Activated CD4-positive, alpha-beta T cell treated with anti-CD3 and anti-CD28 coated beads, Interleukin-2, amount 10 ng/mL, durations not matched to agents 7 days and 5 days (primary cell): ENCODE data around the gene OR10R2. TPM values are rescaled to one million over a fixed set of nuclear protein-coding genes. Genes with fewer than 3 reads are reported as not detected.

Source experiments
- CTCF ChIA-PET: fragments of 350-600 bp; sonication (Branson Sonifier 250); formaldehyde crosslinking; loops from one replicate; lab custom pipeline; 2021; ENCODE audit warnings: antibody characterized with exemption; lab: Charles Lee
- POLR2A ChIA-PET: fragments of 350-600 bp; sonication (Branson Sonifier 250); formaldehyde crosslinking; loops from one replicate; lab custom pipeline; 2021; ENCODE audit warnings: antibody characterized with exemption; lab: Charles Lee
- DNase-seq: peaks from one replicate; pipeline ENCODE4 v3.0.0-alpha.2; 2020
- H3K27ac Mint-ChIP-seq: one replicate; pipeline ENCODE4 v1.8.0; 2021; ENCODE audit warnings: mild to moderate bottlenecking, moderate library complexity, mixed read lengths
- H3K27me3 Mint-ChIP-seq: one replicate; pipeline ENCODE4 v1.8.0; 2021; ENCODE audit warnings: mixed read lengths
- H3K36me3 Mint-ChIP-seq: one replicate; pipeline ENCODE4 v1.8.0; 2021; ENCODE audit warnings: low read depth, mixed read lengths
- H3K4me1 Mint-ChIP-seq: one replicate; pipeline ENCODE4 v1.8.0; 2021; ENCODE audit warnings: mixed read lengths
- H3K4me3 Mint-ChIP-seq: one replicate; pipeline ENCODE4 v1.8.0; 2021; ENCODE audit warnings: mild to moderate bottlenecking, moderate library complexity, mixed read lengths
- H3K9me3 Mint-ChIP-seq: one replicate; pipeline ENCODE4 v1.8.0; 2021; ENCODE audit warnings: mixed read lengths
- total RNA-seq, 2 experiments: library from RNA; stranded (reverse); gene quantifications; one replicate each; pipeline ENCODE4 v1.2.3, GENCODE V29; 2021

The OR10R2 gene
- total RNA-seq, 2 experiments from 2014 or later: not detected

DNA sequence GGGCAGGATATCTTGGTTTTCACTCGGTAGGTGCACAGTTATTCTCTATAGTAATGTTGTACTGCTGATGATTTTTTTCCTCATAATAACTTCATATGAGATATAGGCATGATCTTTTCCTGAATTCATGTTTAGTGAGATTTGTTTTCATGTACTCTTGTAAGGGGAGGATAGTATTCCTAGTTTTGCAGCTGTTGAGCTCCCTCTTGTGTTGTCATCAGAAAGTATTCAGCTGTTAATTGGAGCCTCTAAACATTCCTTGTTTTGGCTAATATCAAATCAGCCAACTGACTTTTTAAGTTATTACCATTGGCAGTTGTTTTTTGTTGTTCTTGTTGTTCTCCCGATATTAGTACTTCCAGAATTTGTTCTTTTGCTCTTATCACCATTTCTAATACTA is 24.4 kb downstream of the OR10R2 start:
- Mint-ChIP-seq H3K4me3 (no peak overlapping the region), H3K27me3 (peaks cover 11% of the 10 kb centered on the region), H3K36me3 (no peaks in the 10 kb centered on the region), H3K4me1 (no peaks in the 10 kb centered on the region), H3K9me3 (no peaks in the 10 kb centered on the region), H3K27ac (no peak overlapping the region)
- ChIA-PET POLR2A (no interaction called here), CTCF (no interaction called here)
- no peak for DNase-seq

DNA sequence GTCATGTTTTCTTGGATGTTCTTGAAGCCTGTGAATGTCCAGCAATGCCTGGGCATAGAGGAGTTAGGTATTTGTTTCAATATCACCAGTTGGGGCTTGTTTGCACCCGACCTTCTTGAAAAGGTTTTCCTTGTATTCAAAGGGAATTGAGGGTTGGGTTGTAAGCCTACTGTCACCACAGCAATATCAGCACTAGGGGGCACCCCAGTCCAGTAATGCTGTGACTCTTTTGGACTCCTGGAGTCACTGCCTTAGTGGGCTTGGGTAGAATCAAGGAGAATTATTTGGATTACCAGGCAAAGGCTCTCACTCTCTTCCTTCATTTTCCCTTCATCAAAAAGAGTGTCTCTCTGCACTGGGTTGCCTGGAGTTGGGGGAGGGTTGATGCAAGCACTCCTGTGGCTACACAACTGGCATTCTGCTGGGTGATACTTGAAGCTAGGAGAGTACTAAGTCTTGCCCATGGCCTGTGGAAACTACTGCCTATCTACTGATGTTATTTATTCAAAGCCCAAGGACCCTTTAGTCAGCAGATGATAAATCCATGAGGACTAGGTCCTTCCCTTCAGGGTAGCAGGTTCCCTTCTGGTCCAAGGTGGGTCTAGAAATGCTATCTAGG is 34.5 kb downstream of the OR10R2 start:
- no peak overlapping the region for H3K27ac Mint-ChIP-seq
- ChIA-PET POLR2A (no interaction called here), CTCF (no interaction called here)
- DNase-seq: peak; percentile 38
- peaks cover 30% of the 10 kb centered on the region for H3K27me3 Mint-ChIP-seq
- no peaks in the 10 kb centered on the region for H3K9me3 Mint-ChIP-seq
- H3K4me3 Mint-ChIP-seq: no peak overlapping the region
- no peaks in the 10 kb centered on the region for H3K4me1 Mint-ChIP-seq
- H3K36me3 Mint-ChIP-seq: no peaks in the 10 kb centered on the region

DNA sequence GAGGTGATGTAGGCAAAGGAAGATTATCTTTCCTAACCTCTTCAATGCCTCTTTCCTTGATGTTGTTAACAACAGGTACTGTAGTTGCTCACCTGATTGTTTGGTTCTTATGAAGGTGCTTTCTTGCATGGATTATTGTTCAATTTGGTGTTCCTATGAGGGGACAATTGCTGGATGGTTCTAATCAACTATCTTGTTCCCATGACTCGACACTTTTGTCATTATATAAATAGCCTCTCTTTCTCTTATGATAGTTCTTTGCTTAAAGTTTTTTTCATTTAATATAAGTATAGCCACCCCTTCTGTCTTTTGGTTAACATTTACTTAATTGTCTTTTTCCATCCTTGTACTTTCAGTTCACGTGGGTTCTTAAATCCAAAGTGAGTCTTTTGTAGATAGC is 35.5 kb downstream of the OR10R2 start:
- ChIA-PET POLR2A (no interaction called here), CTCF (no interaction called here)
- H3K9me3 Mint-ChIP-seq: no peaks in the 10 kb centered on the region
- H3K27me3 Mint-ChIP-seq: peaks cover 30% of the 10 kb centered on the region
- no peak overlapping the region for H3K27ac Mint-ChIP-seq
- no peaks in the 10 kb centered on the region for H3K36me3 Mint-ChIP-seq
- H3K4me3 Mint-ChIP-seq: no peak overlapping the region
- no peak for DNase-seq
- H3K4me1 Mint-ChIP-seq: no peaks in the 10 kb centered on the region

DNA sequence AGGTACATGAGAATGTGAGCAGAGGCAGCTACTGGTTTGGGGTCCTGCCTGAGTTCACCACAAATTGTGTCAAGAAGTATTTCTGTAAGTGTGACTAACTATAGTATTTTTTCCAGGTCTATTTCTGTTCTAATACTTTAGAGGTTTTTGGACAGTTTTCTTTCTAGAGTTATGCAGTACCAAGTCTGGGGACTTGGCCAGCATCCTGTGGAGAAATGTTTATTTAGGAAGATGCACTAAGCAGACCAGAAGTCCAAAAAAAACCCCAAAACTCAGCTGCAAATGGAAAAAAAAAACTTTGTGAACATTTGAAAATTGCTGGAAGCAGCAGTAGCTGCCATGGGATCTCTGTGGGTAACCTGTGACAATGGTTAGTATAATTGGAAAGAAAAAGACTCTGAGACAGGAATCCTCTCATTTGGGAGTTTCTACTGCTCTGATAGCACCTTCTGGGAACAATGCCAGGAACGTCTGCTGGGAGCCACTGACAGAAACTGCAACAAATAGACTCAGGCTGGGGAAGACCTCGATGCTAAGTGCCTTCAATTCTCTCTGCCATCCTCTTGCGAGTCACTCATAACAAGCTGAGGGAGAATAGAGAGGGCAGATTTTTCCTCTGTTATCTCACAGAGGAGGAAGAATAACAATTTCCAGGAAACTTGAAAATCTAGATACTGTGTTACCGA is 37.6 kb downstream of the OR10R2 start:
- no peaks in the 10 kb centered on the region for H3K9me3 Mint-ChIP-seq

DNA sequence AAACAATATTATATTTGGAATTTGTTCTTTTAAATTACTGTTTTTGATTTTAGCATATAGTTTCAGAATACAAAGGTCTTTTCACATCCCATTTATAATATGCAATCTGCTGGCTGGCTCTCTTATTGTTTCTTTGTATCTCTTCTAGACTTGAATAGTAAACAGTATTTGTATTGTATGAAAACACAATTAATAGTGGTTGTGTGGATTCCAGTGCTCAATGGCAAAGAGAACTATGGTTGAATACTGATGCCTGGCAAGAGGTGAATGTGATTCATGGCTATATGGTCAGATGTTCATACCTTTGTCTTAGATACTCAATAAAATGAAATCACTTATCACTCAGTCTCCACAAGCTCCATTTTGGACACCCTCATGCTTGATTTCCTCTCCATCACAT is 44.9 kb downstream of the OR10R2 start:
- Mint-ChIP-seq H3K4me3 (no peak overlapping the region), H3K9me3 (no peaks in the 10 kb centered on the region), H3K27me3 (peaks cover 12% of the 10 kb centered on the region), H3K4me1 (no peaks in the 10 kb centered on the region), H3K36me3 (no peaks in the 10 kb centered on the region), H3K27ac (no peak overlapping the region)
- ChIA-PET POLR2A (no interaction called here), CTCF (no interaction called here)
- no peak for DNase-seq

More for the DNA sequence above, 37.6 kb downstream of the OR10R2 start:
- no peak for DNase-seq
- CTCF ChIA-PET: no interaction called here
- Mint-ChIP-seq H3K27ac (no peak overlapping the region), H3K4me1 (no peaks in the 10 kb centered on the region), H3K4me3 (no peak overlapping the region), H3K36me3 (no peaks in the 10 kb centered on the region), H3K27me3 (peaks cover 19% of the 10 kb centered on the region)
- POLR2A ChIA-PET: interaction anchor here (0.6 kb wide), 1 partner anchor 297 kb away, joined by 3 read pairs; no protein-coding TSS in a partner anchor

DNA sequence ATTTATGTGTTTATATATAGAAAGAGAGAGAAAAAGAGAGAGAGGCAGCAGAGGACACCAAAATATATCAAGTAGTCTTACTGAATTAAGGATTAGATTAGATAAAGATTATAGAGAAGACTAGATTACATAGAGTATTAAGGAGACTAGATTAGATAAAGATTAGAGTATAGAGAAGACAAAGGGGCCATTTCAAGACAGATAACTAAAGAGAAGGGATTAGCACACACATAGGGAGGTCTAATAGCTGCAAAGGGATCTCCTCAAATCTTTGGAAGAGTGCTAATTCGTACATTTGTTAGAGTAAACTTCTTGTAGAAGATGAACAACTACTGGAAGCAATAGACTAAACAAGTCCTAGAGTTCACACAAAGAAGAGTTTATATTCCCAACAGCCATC is 48.0 kb downstream of the OR10R2 start:
- no peak overlapping the region for H3K4me3 Mint-ChIP-seq
- no peak overlapping the region for H3K27ac Mint-ChIP-seq
- POLR2A ChIA-PET: no interaction called here
- CTCF ChIA-PET: interaction anchor here (1.0 kb wide), 1 partner anchor 316 kb away, joined by 3 read pairs; no protein-coding TSS in a partner anchor
- H3K36me3 Mint-ChIP-seq: no peaks in the 10 kb centered on the region
- no peaks in the 10 kb centered on the region for H3K9me3 Mint-ChIP-seq
- DNase-seq: no peak
- H3K4me1 Mint-ChIP-seq: no peaks in the 10 kb centered on the region
- peaks cover 22% of the 10 kb centered on the region for H3K27me3 Mint-ChIP-seq

DNA sequence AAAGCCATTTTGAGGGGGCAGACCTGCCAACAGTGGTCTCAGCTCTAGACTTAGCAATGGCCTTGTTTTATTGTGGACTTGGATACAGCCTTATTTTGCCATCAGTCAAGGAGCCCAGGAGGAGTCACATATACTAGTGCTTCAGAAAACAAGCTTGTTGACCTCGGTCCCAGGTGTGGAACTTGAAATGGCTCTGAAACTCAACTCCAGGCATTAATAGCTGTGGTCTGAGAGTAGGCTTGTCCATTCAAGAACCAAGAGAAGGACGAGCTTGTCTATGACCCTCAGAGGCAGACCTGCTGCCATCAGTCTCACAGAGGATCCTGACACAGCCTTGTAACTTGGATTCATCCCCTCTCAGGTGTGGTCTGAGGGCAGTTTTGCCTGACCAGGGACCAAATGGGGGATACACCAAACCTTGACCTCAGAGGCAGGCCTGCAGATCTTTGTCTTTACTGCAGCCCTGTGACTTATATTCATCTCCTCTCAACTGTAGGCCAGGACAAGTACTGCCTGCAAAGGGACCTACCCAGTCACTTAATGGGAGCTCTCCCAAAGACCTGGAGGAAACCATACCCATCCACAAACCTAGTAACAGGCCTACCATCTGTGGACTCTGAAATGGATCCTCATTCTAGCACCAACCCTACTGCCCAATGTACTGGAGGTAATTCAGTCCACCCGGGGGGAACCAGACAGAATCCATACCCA is 49.1 kb downstream of the OR10R2 start:
- ChIA-PET CTCF (no interaction called here), POLR2A (no interaction called here)

DNA sequence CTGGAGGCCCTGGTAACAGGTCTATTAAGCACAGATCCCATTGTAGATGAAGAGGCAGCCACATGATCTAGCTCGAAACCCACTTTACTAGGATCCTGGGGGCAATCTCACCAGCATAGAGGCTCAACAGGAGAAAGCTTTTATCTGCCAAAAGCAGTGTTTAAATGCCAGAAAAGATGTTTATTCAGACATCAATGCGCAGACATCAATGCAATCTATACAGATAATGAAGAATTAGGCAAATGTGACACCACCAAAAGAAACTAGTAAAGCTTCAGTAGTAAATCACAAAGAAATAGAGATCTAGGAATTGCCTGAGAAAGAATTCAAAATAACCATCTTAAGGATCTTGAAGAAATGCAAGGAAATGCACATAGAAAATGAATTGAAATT is 49.6 kb downstream of the OR10R2 start:
- no peak overlapping the region for H3K27ac Mint-ChIP-seq
- no peaks in the 10 kb centered on the region for H3K4me1 Mint-ChIP-seq
- DNase-seq: no peak
- ChIA-PET CTCF (no interaction called here), POLR2A (no interaction called here)
- no peaks in the 10 kb centered on the region for H3K9me3 Mint-ChIP-seq
- no peak overlapping the region for H3K4me3 Mint-ChIP-seq
- no peaks in the 10 kb centered on the region for H3K36me3 Mint-ChIP-seq
- H3K27me3 Mint-ChIP-seq: peaks cover 18% of the 10 kb centered on the region

More for the DNA sequence above, 49.1 kb downstream of the OR10R2 start:
- no peak overlapping the region for H3K4me3 Mint-ChIP-seq
- H3K36me3 Mint-ChIP-seq: no peaks in the 10 kb centered on the region
- H3K27me3 Mint-ChIP-seq: peaks cover 18% of the 10 kb centered on the region
- no peak overlapping the region for H3K27ac Mint-ChIP-seq
- H3K9me3 Mint-ChIP-seq: no peaks in the 10 kb centered on the region
- no peak for DNase-seq
- no peaks in the 10 kb centered on the region for H3K4me1 Mint-ChIP-seq

DNA sequence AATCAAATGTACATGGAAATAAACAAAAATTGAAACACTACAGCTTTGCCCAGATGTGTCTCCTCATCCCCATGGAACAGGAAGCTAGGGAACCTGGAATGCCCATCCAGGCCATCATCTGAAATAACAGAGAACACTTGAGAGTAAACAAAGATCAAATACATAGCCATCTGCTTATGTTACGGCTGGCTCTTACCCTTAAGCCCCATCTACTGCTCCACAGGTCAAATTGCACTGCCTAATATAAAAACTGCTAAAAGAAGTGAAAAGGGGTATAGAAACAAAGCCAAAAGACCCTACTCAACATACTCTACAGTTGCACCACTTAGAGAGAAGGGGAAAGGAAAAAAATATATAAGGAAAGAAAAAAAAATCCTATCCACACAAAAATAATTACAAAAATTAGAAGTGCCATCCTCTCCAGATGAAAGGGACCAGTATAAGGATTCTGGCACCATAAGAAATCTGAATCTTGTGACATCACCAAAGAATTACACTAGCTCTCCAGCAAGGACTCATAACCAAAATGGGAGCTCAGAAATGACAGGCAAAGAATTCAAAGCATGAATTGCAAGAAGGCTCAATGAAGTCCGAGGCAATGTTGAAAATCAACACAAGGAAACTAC is 55.3 kb downstream of the OR10R2 start:
- Mint-ChIP-seq H3K27me3 (peaks cover 23% of the 10 kb centered on the region), H3K27ac (no peak overlapping the region), H3K4me3 (no peak overlapping the region), H3K36me3 (no peaks in the 10 kb centered on the region), H3K9me3 (peaks cover 3% of the 10 kb centered on the region), H3K4me1 (no peaks in the 10 kb centered on the region)
- DNase-seq: no peak
- ChIA-PET CTCF (no interaction called here), POLR2A (no interaction called here)

Other genes with a start within 250 kb of the OR10R2 start
- under 1 TPM in 1 of 2 experiments, not detected in 1; 0.17 TPM for gene CD1A, start 217.8 kb upstream of the OR10R2 start, total RNA-seq
- not detected for gene CD1C, start 182.3 kb upstream of the OR10R2 start, total RNA-seq
- not detected for gene CD1B, start 140.7 kb upstream of the OR10R2 start, total RNA-seq
- gene CD1E, start 118.3 kb upstream of the OR10R2 start, total RNA-seq: not detected
- gene OR10T2, start 72.8 kb upstream of the OR10R2 start, total RNA-seq: not detected
- gene OR10K2, start 46.0 kb upstream of the OR10R2 start, total RNA-seq: not detected
- gene OR10K1, start 10.4 kb upstream of the OR10R2 start, total RNA-seq: not detected
- gene OR6Y1, start 82.2 kb downstream of the OR10R2 start, total RNA-seq: not detected
- not detected for gene OR6P1, start 98.4 kb downstream of the OR10R2 start, total RNA-seq
- gene OR10X1, start 107.7 kb downstream of the OR10R2 start, total RNA-seq: not detected
- not detected for gene OR10Z1, start 133.0 kb downstream of the OR10R2 start, total RNA-seq
- not detected for gene SPTA1, start 214.5 kb downstream of the OR10R2 start, total RNA-seq
- gene OR6K2, start 228.4 kb downstream of the OR10R2 start, total RNA-seq: not detected
- not detected for gene OR6K3, start 248.5 kb downstream of the OR10R2 start, total RNA-seq